Activated CD4-positive, alpha-beta T cell treated with anti-CD3 and anti-CD28 coated beads, Interleukin-2, amount 10 ng/mL, durations not matched to agents 7 days and 5 days (primary cell): ENCODE results near the gene CNTNAP2. TPM values are rescaled to one million over a fixed set of nuclear protein-coding genes. Genes with fewer than 3 reads are reported as not detected.

Source experiments
- CTCF ChIA-PET: fragments of 350-600 bp; sonication (Branson Sonifier 250); formaldehyde crosslinking; loops from one replicate; lab custom pipeline; 2021; ENCODE audit warnings: antibody characterized with exemption; lab: Charles Lee
- POLR2A ChIA-PET: fragments of 350-600 bp; sonication (Branson Sonifier 250); formaldehyde crosslinking; loops from one replicate; lab custom pipeline; 2021; ENCODE audit warnings: antibody characterized with exemption; lab: Charles Lee
- DNase-seq: peaks from one replicate; pipeline ENCODE4 v3.0.0-alpha.2; 2020
- H3K27ac Mint-ChIP-seq: one replicate; pipeline ENCODE4 v1.8.0; 2021; ENCODE audit warnings: mild to moderate bottlenecking, moderate library complexity, mixed read lengths
- H3K27me3 Mint-ChIP-seq: one replicate; pipeline ENCODE4 v1.8.0; 2021; ENCODE audit warnings: mixed read lengths
- H3K36me3 Mint-ChIP-seq: one replicate; pipeline ENCODE4 v1.8.0; 2021; ENCODE audit warnings: low read depth, mixed read lengths
- H3K4me1 Mint-ChIP-seq: one replicate; pipeline ENCODE4 v1.8.0; 2021; ENCODE audit warnings: mixed read lengths
- H3K4me3 Mint-ChIP-seq: one replicate; pipeline ENCODE4 v1.8.0; 2021; ENCODE audit warnings: mild to moderate bottlenecking, moderate library complexity, mixed read lengths
- H3K9me3 Mint-ChIP-seq: one replicate; pipeline ENCODE4 v1.8.0; 2021; ENCODE audit warnings: mixed read lengths
- total RNA-seq, 2 experiments: library from RNA; stranded (reverse); gene quantifications; one replicate each; pipeline ENCODE4 v1.2.3, GENCODE V29; 2021

Gene CNTNAP2
- total RNA-seq, 2 experiments from 2014 or later, result not detected

DNA sequence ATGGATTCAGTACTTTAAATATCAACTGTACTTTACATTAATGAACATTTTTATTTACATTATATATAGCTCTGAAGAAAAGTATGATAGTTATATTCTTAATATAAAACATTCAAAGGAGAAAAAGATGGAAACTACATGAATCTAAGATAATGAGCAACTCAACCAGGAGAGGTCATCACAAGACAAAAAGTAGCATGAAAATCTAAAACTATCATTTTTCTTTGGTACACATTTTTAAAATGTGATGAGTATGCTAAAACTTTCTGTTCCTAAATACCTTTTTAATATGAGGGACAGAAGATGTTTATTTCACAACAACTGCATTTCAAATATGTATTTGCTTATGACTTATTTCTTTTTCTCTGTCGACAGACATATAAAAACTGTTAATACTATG lies 2.4 kb downstream of the CNTNAP2 start:
- Mint-ChIP-seq H3K27ac (no peak overlapping the region), H3K4me1 (peaks cover 9% of the 10 kb centered on the region), H3K27me3 (peaks cover 30% of the 10 kb centered on the region), H3K4me3 (no peak overlapping the region), H3K9me3 (no peaks in the 10 kb centered on the region), H3K36me3 (no peaks in the 10 kb centered on the region)
- POLR2A ChIA-PET, result no interaction called here
- DNase-seq, result no peak
- CTCF ChIA-PET, result no interaction called here

DNA sequence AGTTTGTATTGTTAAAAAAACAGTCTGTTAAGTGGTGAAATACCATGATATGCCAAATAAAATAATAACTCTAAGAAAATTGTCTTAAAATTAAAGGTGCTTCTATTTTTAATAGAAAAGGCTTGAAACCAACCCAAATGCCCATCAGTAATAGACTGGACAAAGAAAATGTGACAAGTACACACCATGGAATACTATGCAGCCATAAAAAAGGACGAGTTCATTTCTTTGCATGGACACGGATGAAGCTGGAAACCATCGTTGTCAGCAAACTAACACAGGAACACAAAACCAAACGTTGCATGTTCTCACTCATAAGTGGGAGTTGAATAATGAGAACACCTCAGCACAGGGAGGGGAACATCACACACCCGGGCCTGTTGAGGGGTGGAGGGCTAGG lies 7.1 kb downstream of the CNTNAP2 start:
- ChIA-PET POLR2A (no interaction called here), CTCF (no interaction called here)
- no peak for DNase-seq
- H3K27me3 Mint-ChIP-seq, result no peaks in the 10 kb centered on the region
- no peak overlapping the region for H3K4me3 Mint-ChIP-seq
- no peaks in the 10 kb centered on the region for H3K4me1 Mint-ChIP-seq
- H3K9me3 Mint-ChIP-seq, result no peaks in the 10 kb centered on the region
- H3K36me3 Mint-ChIP-seq, result no peaks in the 10 kb centered on the region
- no peak overlapping the region for H3K27ac Mint-ChIP-seq

DNA sequence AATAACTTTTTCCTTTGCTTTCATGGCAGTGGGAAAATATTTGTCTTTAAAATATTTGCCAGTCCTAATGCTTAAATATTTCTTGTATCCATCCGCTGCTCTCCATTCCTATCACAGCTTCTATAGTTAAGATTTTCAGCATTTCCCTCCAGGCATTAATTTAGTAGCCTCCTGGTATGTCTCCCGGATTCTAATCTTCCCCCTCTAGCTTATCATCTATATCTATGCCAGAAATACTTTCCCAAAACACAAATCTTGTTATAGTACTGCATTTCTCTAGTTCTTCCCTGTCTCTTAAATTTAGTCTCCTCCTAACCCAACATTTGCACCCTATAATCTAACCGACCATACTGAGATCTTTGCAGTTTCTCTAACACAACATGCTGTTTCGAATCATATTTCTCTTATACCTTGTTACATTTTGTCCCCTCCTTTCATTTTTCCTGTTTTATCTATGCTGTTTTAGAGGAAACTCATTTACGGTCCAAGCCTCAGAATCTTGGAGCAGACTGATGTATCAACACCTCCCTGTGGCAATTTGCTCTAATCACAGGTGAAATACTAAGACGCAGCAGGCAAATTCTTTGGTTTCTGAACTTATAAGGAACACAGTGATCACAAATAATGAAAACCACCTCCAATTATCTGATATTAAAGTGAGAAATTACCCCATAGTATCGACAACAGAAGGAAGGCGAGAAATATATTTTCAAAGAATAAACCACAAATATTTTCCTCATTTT lies 10.3 kb downstream of the CNTNAP2 start:
- no peak for DNase-seq
- ChIA-PET CTCF (no interaction called here), POLR2A (no interaction called here)
- Mint-ChIP-seq H3K27ac (no peak overlapping the region), H3K27me3 (no peaks in the 10 kb centered on the region), H3K9me3 (no peaks in the 10 kb centered on the region), H3K36me3 (no peaks in the 10 kb centered on the region), H3K4me3 (no peak overlapping the region), H3K4me1 (no peaks in the 10 kb centered on the region)

GRCh38 chr7:146129296-146129695 lies 12.7 kb downstream of the CNTNAP2 start:
- Mint-ChIP-seq H3K27me3 (no peaks in the 10 kb centered on the region), H3K27ac (no peak overlapping the region), H3K36me3 (no peaks in the 10 kb centered on the region), H3K9me3 (no peaks in the 10 kb centered on the region), H3K4me1 (no peaks in the 10 kb centered on the region), H3K4me3 (no peak overlapping the region)
- ChIA-PET POLR2A (no interaction called here), CTCF (no interaction called here)
- DNase-seq, result no peak

GRCh38 chr7:146129997-146130396 lies 13.4 kb downstream of the CNTNAP2 start:
- POLR2A ChIA-PET, result no interaction called here

GRCh38 chr7:146131701-146132100 lies 15.1 kb downstream of the CNTNAP2 start:
- Mint-ChIP-seq H3K9me3 (no peaks in the 10 kb centered on the region), H3K4me3 (no peak overlapping the region)

More at GRCh38 chr7:146129997-146130396, 13.4 kb downstream of the CNTNAP2 start:
- Mint-ChIP-seq H3K9me3 (no peaks in the 10 kb centered on the region), H3K4me1 (no peaks in the 10 kb centered on the region), H3K36me3 (no peaks in the 10 kb centered on the region), H3K27ac (no peak overlapping the region), H3K27me3 (no peaks in the 10 kb centered on the region), H3K4me3 (no peak overlapping the region)
- no peak for DNase-seq
- CTCF ChIA-PET, result no interaction called here

DNA sequence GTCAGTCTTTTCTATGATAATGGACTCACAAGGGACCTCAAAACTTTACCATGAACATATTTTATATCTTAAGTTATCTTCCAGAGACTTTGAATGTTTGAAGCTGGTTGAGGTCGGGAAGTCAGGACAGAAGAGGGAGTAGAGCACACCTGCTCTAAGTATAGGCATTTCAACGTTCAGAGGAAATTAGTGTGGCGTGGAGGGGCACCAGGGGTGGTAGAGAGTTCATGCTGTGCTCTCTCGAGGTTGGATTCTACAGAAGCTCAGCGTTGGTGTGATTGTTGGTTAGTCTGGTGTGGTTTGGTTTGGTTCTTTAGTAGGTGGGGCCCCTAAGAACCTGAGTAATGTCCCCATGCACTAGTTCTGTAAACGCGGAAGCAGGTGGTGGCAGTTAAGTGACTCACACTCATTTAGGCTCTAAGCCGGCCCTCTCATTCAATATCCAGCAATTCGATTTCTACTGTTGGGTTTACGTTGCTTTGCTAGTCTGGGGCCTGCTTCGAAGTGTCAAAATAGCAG lies 19.8 kb downstream of the CNTNAP2 start:
- H3K36me3 Mint-ChIP-seq, result no peaks in the 10 kb centered on the region
- ChIA-PET CTCF (no interaction called here), POLR2A (no interaction called here)
- no peak overlapping the region for H3K4me3 Mint-ChIP-seq
- no peaks in the 10 kb centered on the region for H3K27me3 Mint-ChIP-seq
- DNase-seq, result no peak
- H3K27ac Mint-ChIP-seq, result no peak overlapping the region
- no peaks in the 10 kb centered on the region for H3K9me3 Mint-ChIP-seq
- no peaks in the 10 kb centered on the region for H3K4me1 Mint-ChIP-seq

More at GRCh38 chr7:146131701-146132100, 15.1 kb downstream of the CNTNAP2 start:
- no peak for DNase-seq
- H3K4me1 Mint-ChIP-seq, result no peaks in the 10 kb centered on the region
- H3K27ac Mint-ChIP-seq, result no peak overlapping the region
- ChIA-PET POLR2A (no interaction called here), CTCF (no interaction called here)
- no peaks in the 10 kb centered on the region for H3K36me3 Mint-ChIP-seq
- no peaks in the 10 kb centered on the region for H3K27me3 Mint-ChIP-seq

DNA sequence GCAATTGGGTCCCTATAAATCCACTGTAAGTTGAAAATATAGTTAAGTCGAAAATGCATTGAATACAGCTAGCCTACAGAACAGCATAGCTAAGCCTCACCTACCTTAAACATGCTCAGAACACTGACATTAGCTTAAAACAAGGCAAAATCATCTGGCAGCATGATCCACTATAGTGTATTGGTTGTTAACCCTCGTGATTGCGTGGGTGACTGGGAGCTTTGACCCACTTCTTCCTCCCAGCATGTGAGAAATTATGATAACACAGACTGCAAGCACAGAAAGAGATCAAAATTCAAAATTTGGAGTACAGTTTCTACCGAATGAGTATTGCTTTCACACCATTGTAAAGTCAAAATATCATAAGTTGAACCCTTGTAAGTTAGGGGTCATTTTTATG lies 22.3 kb downstream of the CNTNAP2 start:
- H3K27me3 Mint-ChIP-seq, result no peaks in the 10 kb centered on the region
- CTCF ChIA-PET, result no interaction called here
- H3K4me3 Mint-ChIP-seq, result no peak overlapping the region
- no peak for DNase-seq
- no peaks in the 10 kb centered on the region for H3K4me1 Mint-ChIP-seq
- no peaks in the 10 kb centered on the region for H3K9me3 Mint-ChIP-seq
- no peaks in the 10 kb centered on the region for H3K36me3 Mint-ChIP-seq
- H3K27ac Mint-ChIP-seq, result no peak overlapping the region
- POLR2A ChIA-PET, result no interaction called here

GRCh38 chr7:146146831-146147486 lies 30.4 kb downstream of the CNTNAP2 start:
- Mint-ChIP-seq H3K36me3 (no peaks in the 10 kb centered on the region), H3K4me1 (no peaks in the 10 kb centered on the region), H3K27ac (no peak overlapping the region), H3K27me3 (no peaks in the 10 kb centered on the region), H3K4me3 (no peak overlapping the region), H3K9me3 (no peaks in the 10 kb centered on the region)
- no peak for DNase-seq
- CTCF ChIA-PET, result no interaction called here
- POLR2A ChIA-PET, result no interaction called here

- H3K36me3 Mint-ChIP-seq, result no peaks in the 10 kb centered on the region
These were observed 33.6 kb downstream of the CNTNAP2 start for GRCh38 chr7:146150153-146150552.

GRCh38 chr7:146172112-146172511 lies 55.5 kb downstream of the CNTNAP2 start:
- H3K9me3 Mint-ChIP-seq, result peaks cover 4% of the 10 kb centered on the region
- CTCF ChIA-PET, result no interaction called here
- DNase-seq, result no peak
- H3K36me3 Mint-ChIP-seq, result no peaks in the 10 kb centered on the region
- no peaks in the 10 kb centered on the region for H3K4me1 Mint-ChIP-seq
- no peak overlapping the region for H3K27ac Mint-ChIP-seq
- H3K27me3 Mint-ChIP-seq, result no peaks in the 10 kb centered on the region
- H3K4me3 Mint-ChIP-seq, result no peak overlapping the region
- POLR2A ChIA-PET, result no interaction called here

More at GRCh38 chr7:146150153-146150552, 33.6 kb downstream of the CNTNAP2 start:
- ChIA-PET CTCF (interaction anchor here (0.6 kb wide), 1 partner anchor 320 kb away, joined by 4 read pairs; no protein-coding TSS in a partner anchor), POLR2A (no interaction called here)
- no peak overlapping the region for H3K27ac Mint-ChIP-seq
- H3K27me3 Mint-ChIP-seq, result no peaks in the 10 kb centered on the region
- no peak overlapping the region for H3K4me3 Mint-ChIP-seq
- H3K4me1 Mint-ChIP-seq, result no peaks in the 10 kb centered on the region
- DNase-seq, result no peak
- no peaks in the 10 kb centered on the region for H3K9me3 Mint-ChIP-seq

DNA sequence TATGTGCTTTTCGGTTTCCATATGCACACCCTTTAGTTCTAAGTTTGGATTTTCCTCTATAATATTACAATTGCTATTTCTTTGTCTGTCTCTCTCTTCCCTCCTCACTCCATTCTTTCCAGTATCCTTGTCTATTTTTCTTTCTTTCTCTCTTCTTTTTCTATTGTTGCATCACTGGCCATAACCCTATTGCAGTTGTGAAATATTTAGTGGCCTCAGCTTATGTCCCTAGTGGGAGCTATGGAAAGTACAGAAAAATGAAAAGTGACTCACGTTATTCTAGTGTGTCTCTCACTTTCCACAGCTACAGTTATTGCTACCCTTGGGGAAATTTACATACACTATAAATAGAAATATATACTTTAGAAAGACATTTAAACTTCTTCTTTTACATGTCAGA lies 59.1 kb downstream of the CNTNAP2 start:
- Mint-ChIP-seq H3K27me3 (no peaks in the 10 kb centered on the region), H3K27ac (no peak overlapping the region), H3K9me3 (no peaks in the 10 kb centered on the region), H3K36me3 (no peaks in the 10 kb centered on the region), H3K4me3 (no peak overlapping the region), H3K4me1 (no peaks in the 10 kb centered on the region)
- CTCF ChIA-PET, result no interaction called here
- POLR2A ChIA-PET, result no interaction called here
- DNase-seq, result no peak

GRCh38 chr7:146176860-146177259 lies 60.3 kb downstream of the CNTNAP2 start:
- POLR2A ChIA-PET, result no interaction called here
- H3K4me3 Mint-ChIP-seq, result no peak overlapping the region
- DNase-seq, result no peak
- CTCF ChIA-PET, result no interaction called here
- H3K9me3 Mint-ChIP-seq, result no peaks in the 10 kb centered on the region
- no peak overlapping the region for H3K27ac Mint-ChIP-seq
- H3K36me3 Mint-ChIP-seq, result no peaks in the 10 kb centered on the region
- H3K4me1 Mint-ChIP-seq, result no peaks in the 10 kb centered on the region
- no peaks in the 10 kb centered on the region for H3K27me3 Mint-ChIP-seq
